KMS-11 (cell line): ENCODE data around the gene SIGLEC12.

Experiments used
- H2AFZ ChIP-seq: fragments of 200-600 bp; sonication (generic); 2 replicates; pipeline ENCODE4 v1.6.1; 2016; ENCODE audit warnings: antibody characterized with exemption, mixed run types, low read depth
- H3K27ac ChIP-seq: fragments of 200-600 bp; sonication (generic); 2 replicates; pipeline ENCODE4 v1.6.1; 2016; ENCODE audit warnings: mild to moderate bottlenecking, mixed run types
- H3K27me3 ChIP-seq: fragments of 200-600 bp; sonication (generic); 2 replicates; pipeline ENCODE4 v1.6.1; 2017; ENCODE audit warnings: mild to moderate bottlenecking, low read depth, mixed run types, moderate library complexity; ENCODE audit not compliant: insufficient read depth
- H3K36me3 ChIP-seq: fragments of 200-600 bp; sonication (generic); 2 replicates; pipeline ENCODE4 v1.6.1; 2017; ENCODE audit warnings: mild to moderate bottlenecking, mixed run types; ENCODE audit not compliant: insufficient read depth
- H3K4me1 ChIP-seq: fragments of 200-600 bp; sonication (generic); 2 replicates; pipeline ENCODE4 v1.6.1; 2016; ENCODE audit warnings: mild to moderate bottlenecking, low read depth, mixed run types; ENCODE audit not compliant: poor library complexity, severe bottlenecking
- H3K4me2 ChIP-seq: fragments of 200-600 bp; sonication (generic); 2 replicates; pipeline ENCODE4 v1.7.0; 2016; ENCODE audit warnings: mild to moderate bottlenecking, mixed run types
- H3K4me3 ChIP-seq: fragments of 200-600 bp; sonication (generic); IDR thresholded peaks from 2 replicates; pipeline ENCODE4 v1.6.1; 2017; ENCODE audit warnings: low read depth, low read length, mixed read lengths; ENCODE audit not compliant: insufficient read depth
- H3K79me2 ChIP-seq: fragments of 200-600 bp; sonication (generic); 2 replicates; pipeline ENCODE4 v1.6.1; 2016; ENCODE audit warnings: low read depth, mixed run types; ENCODE audit not compliant: insufficient read depth
- H3K9ac ChIP-seq: fragments of 200-600 bp; sonication (generic); 2 replicates; pipeline ENCODE4 v1.6.1; 2016; ENCODE audit warnings: mild to moderate bottlenecking, mixed run types
- H4K20me1 ChIP-seq: fragments of 200-600 bp; sonication (generic); 2 replicates; pipeline ENCODE4 v1.6.1; 2016; ENCODE audit warnings: mild to moderate bottlenecking, mixed run types; ENCODE audit not compliant: insufficient read depth
- TF ChIP-seq, protein P1 (sequence below): fragments of 200-600 bp; sonication (generic); conservative IDR thresholded peaks from 2 replicates; pipeline ENCODE4 v1.6.1; 2017; ENCODE audit warnings: low read depth, mild to moderate bottlenecking, antibody characterized with exemption, low read length, moderate library complexity, mixed read lengths

SIGLEC12 gene

DNA sequence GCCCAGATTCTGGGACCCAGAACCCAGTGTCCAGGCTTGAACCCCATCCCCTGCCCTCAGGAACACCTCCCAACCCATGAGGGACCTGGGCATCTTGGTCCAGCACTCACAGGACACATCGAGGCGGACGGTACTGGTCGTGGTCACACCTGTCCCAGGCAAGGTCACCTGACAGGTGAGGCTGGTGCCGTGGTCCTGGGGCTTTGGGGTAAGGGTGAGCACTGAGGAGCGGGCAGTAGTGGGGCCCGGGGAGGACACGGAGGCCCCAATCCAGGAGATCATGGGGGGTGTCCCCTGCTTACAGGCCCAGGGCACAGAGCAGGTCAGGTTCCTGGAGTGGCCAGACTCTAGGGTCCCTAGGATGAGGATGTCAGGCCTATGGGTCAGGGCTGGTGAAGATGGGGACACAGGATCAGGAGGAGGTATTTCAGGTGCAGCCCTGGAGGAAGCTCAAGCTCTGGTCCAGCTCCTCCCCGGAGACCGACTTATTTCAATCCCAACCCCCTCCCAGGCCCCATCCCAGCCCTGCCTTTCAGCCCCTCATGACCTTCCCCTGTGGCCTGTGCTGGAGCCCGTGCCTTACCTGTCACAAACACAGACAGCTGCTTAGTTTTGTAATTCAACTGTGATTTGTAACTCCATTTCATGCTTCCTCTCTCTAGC is 44.1 kb downstream of the SIGLEC12 start:
- H3K27ac ChIP-seq = no peak overlapping the region
- H3K4me1 ChIP-seq = no peaks in the 10 kb centered on the region
- no peak overlapping the region for H3K4me2 ChIP-seq
- H4K20me1 ChIP-seq = no peaks in the 10 kb centered on the region
- H3K36me3 ChIP-seq = no peaks in the 10 kb centered on the region
- no peaks in the 10 kb centered on the region for H3K79me2 ChIP-seq
- H2AFZ ChIP-seq = no peak overlapping the region
- H3K9ac ChIP-seq = no peak overlapping the region
- TF ChIP-seq, protein P1, sequence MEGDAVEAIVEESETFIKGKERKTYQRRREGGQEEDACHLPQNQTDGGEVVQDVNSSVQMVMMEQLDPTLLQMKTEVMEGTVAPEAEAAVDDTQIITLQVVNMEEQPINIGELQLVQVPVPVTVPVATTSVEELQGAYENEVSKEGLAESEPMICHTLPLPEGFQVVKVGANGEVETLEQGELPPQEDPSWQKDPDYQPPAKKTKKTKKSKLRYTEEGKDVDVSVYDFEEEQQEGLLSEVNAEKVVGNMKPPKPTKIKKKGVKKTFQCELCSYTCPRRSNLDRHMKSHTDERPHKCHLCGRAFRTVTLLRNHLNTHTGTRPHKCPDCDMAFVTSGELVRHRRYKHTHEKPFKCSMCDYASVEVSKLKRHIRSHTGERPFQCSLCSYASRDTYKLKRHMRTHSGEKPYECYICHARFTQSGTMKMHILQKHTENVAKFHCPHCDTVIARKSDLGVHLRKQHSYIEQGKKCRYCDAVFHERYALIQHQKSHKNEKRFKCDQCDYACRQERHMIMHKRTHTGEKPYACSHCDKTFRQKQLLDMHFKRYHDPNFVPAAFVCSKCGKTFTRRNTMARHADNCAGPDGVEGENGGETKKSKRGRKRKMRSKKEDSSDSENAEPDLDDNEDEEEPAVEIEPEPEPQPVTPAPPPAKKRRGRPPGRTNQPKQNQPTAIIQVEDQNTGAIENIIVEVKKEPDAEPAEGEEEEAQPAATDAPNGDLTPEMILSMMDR = no peak
- no peak overlapping the region for H3K4me3 ChIP-seq
- 0 out of 2 replicates have a peak, but pooled peaks cover 3% of the 10 kb centered on the region for H3K27me3 ChIP-seq

DNA sequence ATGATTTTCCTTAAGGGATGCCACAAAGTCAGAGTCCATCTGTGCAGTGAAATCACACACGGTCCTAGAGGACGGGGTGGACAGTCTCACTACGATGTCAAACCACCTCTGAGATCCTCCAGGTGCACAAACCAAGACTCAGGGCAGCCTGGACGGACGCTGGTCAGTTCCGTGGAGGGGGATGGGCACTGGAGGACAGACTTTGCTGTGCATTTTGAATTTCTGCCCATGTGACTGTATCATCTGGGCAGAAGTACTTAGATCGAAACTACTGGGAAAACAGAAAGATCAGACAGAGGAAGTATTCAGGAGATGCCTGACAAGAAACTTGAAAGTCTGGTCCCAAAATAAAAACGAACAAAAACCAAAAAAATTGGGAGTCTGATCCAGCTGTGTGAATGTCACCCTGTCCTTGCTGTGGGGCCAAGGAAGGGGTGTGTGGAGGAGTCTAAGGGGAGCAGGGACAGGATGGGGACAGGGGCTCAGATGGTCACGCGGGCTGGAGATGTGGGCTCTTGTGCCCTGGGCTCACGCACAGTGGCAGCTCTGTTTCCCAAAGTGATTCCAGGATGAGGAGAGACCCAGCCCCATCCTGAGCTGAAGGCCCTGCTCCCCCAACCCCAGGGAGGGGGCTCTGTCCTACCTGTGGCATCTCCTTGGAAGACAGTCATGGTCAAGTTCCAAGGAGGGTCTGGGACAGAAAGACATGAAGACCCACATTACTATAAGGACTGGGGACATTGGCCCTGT is 44.9 kb downstream of the SIGLEC12 start:
- Histone ChIP-seq H4K20me1 (no peaks in the 10 kb centered on the region), H3K9ac (no peak overlapping the region), H3K79me2 (no peaks in the 10 kb centered on the region), H3K4me3 (no peak overlapping the region), H3K4me1 (no peaks in the 10 kb centered on the region), H2AFZ (no peak overlapping the region), H3K27me3 (0 out of 2 replicates have a peak, but pooled peaks cover 3% of the 10 kb centered on the region), H3K27ac (no peak overlapping the region), H3K4me2 (no peak overlapping the region), H3K36me3 (no peaks in the 10 kb centered on the region)
- TF ChIP-seq, protein P1 = no peak

DNA sequence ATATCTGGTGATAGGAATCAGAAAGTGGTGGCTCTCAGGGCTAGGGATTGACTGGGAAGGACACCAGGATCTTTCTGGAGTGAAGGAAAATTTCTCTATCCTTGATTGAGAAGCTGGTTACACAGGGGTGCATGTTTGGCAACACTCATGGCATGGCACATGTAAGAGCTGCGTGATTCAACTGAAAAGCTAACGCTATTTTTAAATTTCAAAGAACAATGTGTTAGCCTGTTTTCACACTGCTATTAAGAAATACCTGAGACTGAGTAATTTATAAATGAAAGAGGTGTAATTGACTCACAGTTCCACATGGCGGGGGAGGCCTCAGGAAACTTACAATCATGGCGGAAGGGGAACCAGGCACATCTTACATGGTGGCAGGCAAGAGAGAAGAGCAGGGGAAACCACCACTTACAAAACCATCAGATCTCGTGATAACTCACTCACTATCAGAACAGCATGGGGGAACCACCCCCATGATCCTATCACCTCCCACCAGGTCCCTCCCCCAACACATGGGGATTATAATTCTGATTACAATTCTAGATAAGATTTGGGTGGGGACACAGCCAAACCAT is 50.8 kb downstream of the SIGLEC12 start:
- TF ChIP-seq, protein P1 = no peak
- Histone ChIP-seq H3K4me3 (no peak overlapping the region), H3K4me2 (no peak overlapping the region), H2AFZ (no peak overlapping the region), H3K36me3 (no peaks in the 10 kb centered on the region), H3K9ac (no peak overlapping the region), H3K79me2 (no peaks in the 10 kb centered on the region), H3K27ac (no peak overlapping the region), H4K20me1 (no peaks in the 10 kb centered on the region), H3K27me3 (no peaks in the 10 kb centered on the region), H3K4me1 (no peaks in the 10 kb centered on the region)

DNA sequence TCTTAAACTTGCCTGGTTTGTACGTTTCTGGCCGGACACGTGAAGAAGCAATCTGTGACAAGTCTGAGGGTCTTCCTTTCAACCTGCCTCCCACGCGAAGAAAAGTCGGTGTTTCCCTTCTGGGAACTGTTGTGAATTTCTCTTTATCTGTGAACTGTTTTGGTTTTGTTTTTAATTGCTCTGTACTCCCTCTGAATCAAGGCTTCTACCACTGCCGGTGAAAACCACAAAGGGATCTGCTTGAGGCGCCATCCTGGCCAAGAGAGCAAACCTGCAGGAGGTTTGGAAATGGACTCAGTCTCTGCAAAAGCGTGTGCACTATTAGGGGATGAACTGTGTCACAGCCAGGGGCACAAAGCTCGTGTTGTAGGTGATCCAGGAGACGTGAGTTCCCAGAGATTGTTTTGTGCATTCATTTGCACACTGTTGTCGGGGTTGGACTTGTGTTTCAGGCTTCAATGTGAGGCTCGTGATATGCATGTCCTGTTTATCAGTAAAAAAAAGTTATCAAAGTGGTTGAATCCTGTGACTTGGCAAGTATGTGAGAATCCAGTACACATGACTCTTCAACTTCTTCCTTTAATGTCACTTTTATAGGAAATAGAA is 53.1 kb downstream of the SIGLEC12 start:
- Histone ChIP-seq H4K20me1 (no peaks in the 10 kb centered on the region), H3K27me3 (no peaks in the 10 kb centered on the region), H3K27ac (no peak overlapping the region), H3K4me2 (no peak overlapping the region), H3K79me2 (no peaks in the 10 kb centered on the region), H3K4me3 (no peak overlapping the region), H2AFZ (no peak overlapping the region), H3K9ac (no peak overlapping the region), H3K4me1 (no peaks in the 10 kb centered on the region), H3K36me3 (no peaks in the 10 kb centered on the region)
- TF ChIP-seq, protein P1 = no peak
